K562 (cell line): ENCODE data around the gene UBE2J2. TPM values are rescaled to one million over a fixed set of nuclear protein-coding genes. Genes with fewer than 3 reads are reported as not detected.

ENCODE experiments used
- ATAC-seq: fragments of 200-7000 bp; cut with Tn5 transposase; 3 replicates; pipeline ENCODE4 v1.9.1; 2020; ENCODE audit warnings: moderate library complexity
- BruUV-seq: library from RNA; stranded (reverse); fragments of 400-500 nt; replicated peaks from 2 replicates; lab custom pipeline; 2021; lab: Mats Ljungman, UMichigan
- CTCF ChIA-PET: fragments of 300-600 bp; formaldehyde crosslinking; extraction: SDS; loops from one replicate; lab custom pipeline; 2021; ENCODE audit warnings: low intra/inter-chr PET ratio; lab: Yijun Ruan, JAX
- POLR2A ChIA-PET: fragments of 300-600, 350-650 bp; sonication (Branson Sonifier 250); formaldehyde crosslinking; extraction: SDS; loops from one replicate; lab custom pipeline; 2021; ENCODE audit warnings: antibody characterized with exemption, inconsistent platforms; lab: Yijun Ruan, JAX
- DNase-seq, 4 experiments: peaks; one replicate each; pipeline versions ENCODE4 v3.0.0 to v3.0.0-alpha.2; 2011 to 2018; ENCODE audit warnings: low spot score in 3 of 4, mixed read lengths in 3 of 4; ENCODE audit errors: extremely low read depth in 1 of 4
- FAIRE-seq: peaks from 2 replicates; lab custom pipeline; 2011; peaks lifted over from hg19 to GRCh38; lab: Jason Lieb, UNC
- H2AFZ ChIP-seq: 2 replicates; pipeline ENCODE4 v1.6.0; 2011; ENCODE audit warnings: low read depth, low read length, control low read depth, inconsistent platforms
- H3K27ac ChIP-seq: fragments of 200-600 bp; 3 replicates; pipeline ENCODE4 v1.8.0; 2011; ENCODE audit warnings: low read depth, mild to moderate bottlenecking, control low read depth, inconsistent platforms, low read length, moderate library complexity, mixed read lengths; ENCODE audit errors: extremely low read depth
- H3K27me3 ChIP-seq, 2 experiments: fragments of 300-600 bp in 1 of 2; 2 replicates in 1 of 2; 3 replicates in 1 of 2; pipeline versions ENCODE4 v1.6.0 to v1.8.0; 2011; ENCODE audit warnings: inconsistent platforms in 2 of 2, low read length in 2 of 2, mild to moderate bottlenecking in 1 of 2, mixed read lengths in 1 of 2, moderate library complexity in 1 of 2; ENCODE audit not compliant: control insufficient read depth in 2 of 2, insufficient read depth in 2 of 2
- H3K36me3 ChIP-seq: fragments of 300-600 bp; 3 replicates; pipeline ENCODE4 v1.8.0; 2011; ENCODE audit warnings: mild to moderate bottlenecking, low read length, inconsistent platforms; ENCODE audit not compliant: control insufficient read depth, insufficient read depth
- H3K4me1 ChIP-seq, 2 experiments: fragments of 200-600 bp in 1 of 2; replicated peaks in 1 of 2; 2 replicates in 1 of 2; 3 replicates in 1 of 2; pipeline versions ENCODE4 v1.5.1 to v1.8.0; 2011; ENCODE audit warnings: inconsistent platforms in 2 of 2, low read length in 2 of 2, mild to moderate bottlenecking in 1 of 2, mixed read lengths in 1 of 2, moderate library complexity in 1 of 2; ENCODE audit not compliant: control insufficient read depth in 2 of 2, insufficient read depth in 2 of 2
- H3K4me2 ChIP-seq: 2 replicates; pipeline ENCODE4 v1.6.1; 2011; ENCODE audit warnings: low read length, control low read depth, inconsistent platforms, mixed read lengths; ENCODE audit not compliant: insufficient read depth
- H3K4me3 ChIP-seq: fragments of 200-600 bp; sonication (generic), shearing (Covaris generic); 2 replicates; pipeline ENCODE4 v1.5.1; 2016; ENCODE audit warnings: control low read depth, inconsistent platforms
- H3K79me2 ChIP-seq: fragments of 200-600 bp; 3 replicates; pipeline ENCODE4 v1.8.0; 2011; ENCODE audit warnings: low read length, inconsistent platforms; ENCODE audit not compliant: control insufficient read depth, insufficient read depth
- H3K9ac ChIP-seq, 2 experiments: 2 replicates each; pipeline versions ENCODE4 v1.6.0 to v1.6.1; 2011; ENCODE audit warnings: low read depth in 2 of 2, low read length in 2 of 2, control low read depth in 1 of 2, inconsistent platforms in 1 of 2, mild to moderate bottlenecking in 1 of 2, mixed read lengths in 1 of 2; ENCODE audit not compliant: insufficient read depth in 1 of 2
- H3K9me1 ChIP-seq: one replicate; pipeline ENCODE4 v1.6.0; 2011; ENCODE audit warnings: inconsistent platforms, mild to moderate bottlenecking, low read length, moderate library complexity; ENCODE audit not compliant: control insufficient read depth, insufficient read depth
- H3K9me3 ChIP-seq: replicated peaks from 2 replicates; pipeline ENCODE4 v1.5.1; 2011; ENCODE audit warnings: low read depth, low read length, inconsistent platforms; ENCODE audit not compliant: control insufficient read depth, insufficient read depth
- H4K20me1 ChIP-seq: replicated peaks from 2 replicates; pipeline ENCODE4 v1.6.1; 2011; ENCODE audit warnings: low read length, inconsistent platforms, mixed read lengths; ENCODE audit not compliant: control insufficient read depth, insufficient read depth
- HNRNPLL ChIP-seq: fragments of 200-400 bp; formaldehyde crosslinking; IDR thresholded peaks from 2 replicates; pipeline ENCODE4 v1.6.1; 2017; ENCODE audit warnings: low read length, low read depth, mild to moderate bottlenecking; ENCODE audit not compliant: poor library complexity, severe bottlenecking
- NBN ChIP-seq: fragments of 450-650 bp; IDR thresholded peaks from 2 replicates; pipeline ENCODE4 v1.6.1; 2016; ENCODE audit warnings: low read depth, mild to moderate bottlenecking
- SMC3 ChIP-seq: conservative IDR thresholded peaks from 2 replicates; pipeline ENCODE4 v1.6.1; 2011; ENCODE audit warnings: low read depth, low read length, improper control_type of control experiment; ENCODE audit not compliant: insufficient read depth
- XRCC4 ChIP-seq: IDR thresholded peaks from one replicate; pipeline ENCODE4 v1.6.1; 2011; ENCODE audit not compliant: insufficient read depth, insufficient read length; ENCODE audit errors: extremely low read depth
- ZNF174 ChIP-seq: fragments of 250-450 bp; sonication (Bioruptor Pico); IDR thresholded peaks from 2 replicates; pipeline ENCODE4 v1.4.0; 2020; ENCODE audit warnings: mild to moderate bottlenecking
- ZNF282 ChIP-seq: sonication (generic); formaldehyde crosslinking; IDR thresholded peaks from 2 replicates; pipeline ENCODE4 v1.8.1; 2023; ENCODE audit warnings: missing genetic modification reagents
- WGBS: fragments of 100-300 bp; shearing (Covaris generic); methylation state at CpG from one replicate; pipeline ENCODE4 v1.1.6; 2016; ENCODE audit warnings: low coverage, mixed read lengths; ENCODE audit not compliant: insufficient coverage; ENCODE audit errors: missing lambda C conversion rate; 5-methylcytosine and 5-hydroxymethylcytosine counted together
- in situ Hi-C: fragments of 300-500 bp; cut with MboI; formaldehyde crosslinking; loops from 4 replicates; pipeline ENCODE4 v1.15.0; 2018; ENCODE audit warnings: inconsistent platforms, mixed read lengths
- intact Hi-C: fragments of 100-400 bp; cut with micrococcal nuclease; formaldehyde crosslinking; loops from 2 replicates; pipeline ENCODE4 v1.14.2; 2022
- polyA plus RNA-seq, 8 experiments: library from polyadenylated mRNA; depleted of rRNA in 4 of 8; stranded (reverse) in 5 of 8; unstranded in 3 of 8; fragments of >200 nt; fragmentation: Nextera tagmentation in 2 of 8; fragmentation: Illumina TruSeq in 1 of 8; extraction: Ambion mirVana in 2 of 8; extraction: Trizol in 1 of 8; gene quantifications; 2 replicates each; pipeline versions ENCODE4 v1.2.1 to v1.2.3, GENCODE V29; 2011 to 2014; ENCODE audit warnings: inconsistent platforms in 1 of 8, missing spikeins in 1 of 8
- total RNA-seq, 7 experiments: library from RNA; depleted of rRNA in 6 of 7; stranded (reverse); fragments of >200 nt in 6 of 7; fragmentation: Illumina TruSeq in 2 of 7; extraction: Trizol in 2 of 7; gene quantifications; 2 replicates each; pipeline versions ENCODE4 v1.2.1 to v1.2.3, GENCODE V29; 2011 to 2021; ENCODE audit warnings: low replicate concordance in 1 of 7
- TF ChIP-seq, protein P1 (sequence below), 2 experiments: fragments of 150-350 bp in 1 of 2; IDR thresholded peaks; 2 replicates each; pipeline ENCODE4 v1.6.1; 2012 to 2016; ENCODE audit warnings: low read depth in 2 of 2, low read length in 2 of 2, mild to moderate bottlenecking in 1 of 2, moderate library complexity in 1 of 2
- TF ChIP-seq, protein P2 (sequence below), 2 experiments: fragments of 450-650 bp; IDR thresholded peaks; 2 replicates each; pipeline ENCODE4 v1.6.1; 2016
- TF ChIP-seq, protein P3 (sequence below): fragments of 450-650 bp; formaldehyde crosslinking; IDR thresholded peaks from 2 replicates; pipeline ENCODE4 v1.4.0; 2020; ENCODE audit warnings: mild to moderate bottlenecking, moderate library complexity
- TF ChIP-seq, protein P4 (sequence below): fragments of 250-450 bp; sonication (Bioruptor Pico); IDR thresholded peaks from 2 replicates; pipeline ENCODE4 v1.5.0; 2021; ENCODE audit warnings: mild to moderate bottlenecking, borderline replicate concordance
- TF ChIP-seq, protein P5 (sequence below): IDR thresholded peaks from 2 replicates; pipeline ENCODE4 v1.6.1; 2016; ENCODE audit warnings: missing genetic modification characterization, missing compliant biosample characterization

Gene UBE2J2
- total and polyA plus RNA-seq, 9 of the 15 experiments (the other 6 are each of a cell fraction or from before 2014, with no cell fraction given), result 0.93 to 112 (median 75.5) TPM

DNA sequence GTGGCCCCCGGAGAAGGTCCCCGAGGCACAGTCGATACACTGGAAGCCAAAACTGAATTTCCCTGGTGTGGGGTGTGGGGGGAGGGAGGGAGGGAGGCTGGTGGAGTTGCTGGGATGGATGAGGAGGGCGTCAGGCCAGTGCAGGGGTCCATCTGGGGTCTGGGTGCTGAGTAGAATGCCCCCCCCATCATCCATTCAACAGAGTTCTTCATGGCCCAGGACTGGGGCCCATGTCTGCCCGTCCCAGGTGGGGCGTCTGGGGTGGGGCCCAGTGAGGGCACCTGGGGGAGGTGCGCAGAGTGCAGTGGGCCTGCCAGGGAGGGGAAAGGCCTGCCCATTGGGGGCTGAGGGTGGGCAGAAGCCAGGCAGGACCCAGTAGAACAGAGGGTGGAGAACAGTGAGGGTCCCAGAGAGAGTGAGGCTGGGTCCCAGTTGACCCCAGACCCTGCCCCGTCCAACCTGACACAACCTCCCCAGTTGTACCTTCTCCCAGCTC is 69.2 kb downstream of the UBE2J2 start:
- no peaks in the 10 kb centered on the region for H3K27me3 ChIP-seq
- H3K36me3 ChIP-seq, result no peaks in the 10 kb centered on the region
- H3K4me3 ChIP-seq, result no peak overlapping the region
- no peak for ATAC-seq
- BruUV-seq, result no TSS peak
- CTCF ChIA-PET, result no interaction called here
- no peaks in the 10 kb centered on the region for H4K20me1 ChIP-seq
- no peak overlapping the region for H3K27ac ChIP-seq
- intact Hi-C loops, result no loop called here
- no peak for DNase-seq
- H3K9me3 ChIP-seq, result no peaks in the 10 kb centered on the region
- H3K9me1 ChIP-seq, result no peaks in the 10 kb centered on the region
- FAIRE-seq, result no peak
- H3K4me2 ChIP-seq, result no peak overlapping the region
- H3K79me2 ChIP-seq, result no peaks in the 10 kb centered on the region
- in situ Hi-C loops, result no loop called here
- H3K9ac ChIP-seq, result 0 out of 4 replicates have a peak overlapping the region, but pooled peaks of 1 of the 2 experiments have one; percentile 30
- WGBS, result 28% methylated on average over 5 of the region's 8 CpGs
- POLR2A ChIA-PET, result interaction anchor here (0.6 to 1.7 kb wide), 5 partner anchors 8 to 136 kb away, joined by 3 to 5 read pairs (median 4); no protein-coding TSS in a partner anchor
- H3K4me1 ChIP-seq, result peaks cover 13 to 93% of the 10 kb centered on the region in 2 experiments; a peak in 4 of 5 replicates
- H2AFZ ChIP-seq, result no peak overlapping the region
- TF ChIP-seq XRCC4 (no peak), ZNF282 (CRISPR knock-in tag) (no peak), NBN (no peak), ZNF174 (CRISPR knock-in tag) (no peak), SMC3 (no peak), HNRNPLL (no peak)
- TF ChIP-seq, protein P1, sequence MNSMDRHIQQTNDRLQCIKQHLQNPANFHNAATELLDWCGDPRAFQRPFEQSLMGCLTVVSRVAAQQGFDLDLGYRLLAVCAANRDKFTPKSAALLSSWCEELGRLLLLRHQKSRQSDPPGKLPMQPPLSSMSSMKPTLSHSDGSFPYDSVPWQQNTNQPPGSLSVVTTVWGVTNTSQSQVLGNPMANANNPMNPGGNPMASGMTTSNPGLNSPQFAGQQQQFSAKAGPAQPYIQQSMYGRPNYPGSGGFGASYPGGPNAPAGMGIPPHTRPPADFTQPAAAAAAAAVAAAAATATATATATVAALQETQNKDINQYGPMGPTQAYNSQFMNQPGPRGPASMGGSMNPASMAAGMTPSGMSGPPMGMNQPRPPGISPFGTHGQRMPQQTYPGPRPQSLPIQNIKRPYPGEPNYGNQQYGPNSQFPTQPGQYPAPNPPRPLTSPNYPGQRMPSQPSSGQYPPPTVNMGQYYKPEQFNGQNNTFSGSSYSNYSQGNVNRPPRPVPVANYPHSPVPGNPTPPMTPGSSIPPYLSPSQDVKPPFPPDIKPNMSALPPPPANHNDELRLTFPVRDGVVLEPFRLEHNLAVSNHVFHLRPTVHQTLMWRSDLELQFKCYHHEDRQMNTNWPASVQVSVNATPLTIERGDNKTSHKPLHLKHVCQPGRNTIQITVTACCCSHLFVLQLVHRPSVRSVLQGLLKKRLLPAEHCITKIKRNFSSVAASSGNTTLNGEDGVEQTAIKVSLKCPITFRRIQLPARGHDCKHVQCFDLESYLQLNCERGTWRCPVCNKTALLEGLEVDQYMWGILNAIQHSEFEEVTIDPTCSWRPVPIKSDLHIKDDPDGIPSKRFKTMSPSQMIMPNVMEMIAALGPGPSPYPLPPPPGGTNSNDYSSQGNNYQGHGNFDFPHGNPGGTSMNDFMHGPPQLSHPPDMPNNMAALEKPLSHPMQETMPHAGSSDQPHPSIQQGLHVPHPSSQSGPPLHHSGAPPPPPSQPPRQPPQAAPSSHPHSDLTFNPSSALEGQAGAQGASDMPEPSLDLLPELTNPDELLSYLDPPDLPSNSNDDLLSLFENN (IDR thresholded peaks at IDR 0.05; ENCODE audit: low read depth in 2 of 2, low read length in 2 of 2), result no peak
- TF ChIP-seq, protein P2, sequence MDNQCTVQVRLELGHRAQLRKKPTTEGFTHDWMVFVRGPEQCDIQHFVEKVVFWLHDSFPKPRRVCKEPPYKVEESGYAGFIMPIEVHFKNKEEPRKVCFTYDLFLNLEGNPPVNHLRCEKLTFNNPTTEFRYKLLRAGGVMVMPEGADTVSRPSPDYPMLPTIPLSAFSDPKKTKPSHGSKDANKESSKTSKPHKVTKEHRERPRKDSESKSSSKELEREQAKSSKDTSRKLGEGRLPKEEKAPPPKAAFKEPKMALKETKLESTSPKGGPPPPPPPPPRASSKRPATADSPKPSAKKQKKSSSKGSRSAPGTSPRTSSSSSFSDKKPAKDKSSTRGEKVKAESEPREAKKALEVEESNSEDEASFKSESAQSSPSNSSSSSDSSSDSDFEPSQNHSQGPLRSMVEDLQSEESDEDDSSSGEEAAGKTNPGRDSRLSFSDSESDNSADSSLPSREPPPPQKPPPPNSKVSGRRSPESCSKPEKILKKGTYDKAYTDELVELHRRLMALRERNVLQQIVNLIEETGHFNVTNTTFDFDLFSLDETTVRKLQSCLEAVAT (IDR thresholded peaks at IDR 0.05), result no peak
- TF ChIP-seq, protein P3, sequence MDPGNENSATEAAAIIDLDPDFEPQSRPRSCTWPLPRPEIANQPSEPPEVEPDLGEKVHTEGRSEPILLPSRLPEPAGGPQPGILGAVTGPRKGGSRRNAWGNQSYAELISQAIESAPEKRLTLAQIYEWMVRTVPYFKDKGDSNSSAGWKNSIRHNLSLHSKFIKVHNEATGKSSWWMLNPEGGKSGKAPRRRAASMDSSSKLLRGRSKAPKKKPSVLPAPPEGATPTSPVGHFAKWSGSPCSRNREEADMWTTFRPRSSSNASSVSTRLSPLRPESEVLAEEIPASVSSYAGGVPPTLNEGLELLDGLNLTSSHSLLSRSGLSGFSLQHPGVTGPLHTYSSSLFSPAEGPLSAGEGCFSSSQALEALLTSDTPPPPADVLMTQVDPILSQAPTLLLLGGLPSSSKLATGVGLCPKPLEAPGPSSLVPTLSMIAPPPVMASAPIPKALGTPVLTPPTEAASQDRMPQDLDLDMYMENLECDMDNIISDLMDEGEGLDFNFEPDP (CRISPR knock-in tag), result no peak
- TF ChIP-seq, protein P4, sequence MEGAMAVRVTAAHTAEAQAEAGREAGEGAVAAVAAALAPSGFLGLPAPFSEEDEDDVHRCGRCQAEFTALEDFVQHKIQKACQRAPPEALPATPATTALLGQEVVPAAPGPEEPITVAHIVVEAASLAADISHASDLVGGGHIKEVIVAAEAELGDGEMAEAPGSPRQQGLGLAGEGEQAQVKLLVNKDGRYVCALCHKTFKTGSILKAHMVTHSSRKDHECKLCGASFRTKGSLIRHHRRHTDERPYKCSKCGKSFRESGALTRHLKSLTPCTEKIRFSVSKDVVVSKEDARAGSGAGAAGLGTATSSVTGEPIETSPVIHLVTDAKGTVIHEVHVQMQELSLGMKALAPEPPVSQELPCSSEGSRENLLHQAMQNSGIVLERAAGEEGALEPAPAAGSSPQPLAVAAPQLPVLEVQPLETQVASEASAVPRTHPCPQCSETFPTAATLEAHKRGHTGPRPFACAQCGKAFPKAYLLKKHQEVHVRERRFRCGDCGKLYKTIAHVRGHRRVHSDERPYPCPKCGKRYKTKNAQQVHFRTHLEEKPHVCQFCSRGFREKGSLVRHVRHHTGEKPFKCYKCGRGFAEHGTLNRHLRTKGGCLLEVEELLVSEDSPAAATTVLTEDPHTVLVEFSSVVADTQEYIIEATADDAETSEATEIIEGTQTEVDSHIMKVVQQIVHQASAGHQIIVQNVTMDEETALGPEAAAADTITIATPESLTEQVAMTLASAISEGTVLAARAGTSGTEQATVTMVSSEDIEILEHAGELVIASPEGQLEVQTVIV (CRISPR knock-in tag), result no peak
- TF ChIP-seq, protein P5, sequence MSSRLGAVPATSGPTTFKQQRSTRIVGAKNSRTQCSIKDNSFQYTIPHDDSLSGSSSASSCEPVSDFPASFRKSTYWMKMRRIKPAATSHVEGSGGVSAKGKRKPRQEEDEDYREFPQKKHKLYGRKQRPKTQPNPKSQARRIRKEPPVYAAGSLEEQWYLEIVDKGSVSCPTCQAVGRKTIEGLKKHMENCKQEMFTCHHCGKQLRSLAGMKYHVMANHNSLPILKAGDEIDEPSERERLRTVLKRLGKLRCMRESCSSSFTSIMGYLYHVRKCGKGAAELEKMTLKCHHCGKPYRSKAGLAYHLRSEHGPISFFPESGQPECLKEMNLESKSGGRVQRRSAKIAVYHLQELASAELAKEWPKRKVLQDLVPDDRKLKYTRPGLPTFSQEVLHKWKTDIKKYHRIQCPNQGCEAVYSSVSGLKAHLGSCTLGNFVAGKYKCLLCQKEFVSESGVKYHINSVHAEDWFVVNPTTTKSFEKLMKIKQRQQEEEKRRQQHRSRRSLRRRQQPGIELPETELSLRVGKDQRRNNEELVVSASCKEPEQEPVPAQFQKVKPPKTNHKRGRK (tag), result no peak
